Suprapubic skin (tissue), 4 donors: Measurements from ENCODE around the gene CLIP4.

Source experiments
- EP300 ChIP-seq: sonication (generic); formaldehyde crosslinking; IDR thresholded peaks from one replicate; pipeline ENCODE4 v1.6.1; 2017; ENCODE audit warnings: antibody characterized with exemption
- POLR2A ChIP-seq, 2 donors: fragments of 450-650 bp; IDR thresholded peaks; one replicate each; pipeline ENCODE4 v1.6.1; 2017; ENCODE audit warnings: antibody characterized with exemption in 2 of 2, mild to moderate bottlenecking in 2 of 2, moderate library complexity in 2 of 2
- POLR2AphosphoS5 ChIP-seq, 3 donors: sonication (generic); formaldehyde crosslinking; IDR thresholded peaks; one replicate each; pipeline ENCODE4 v1.6.1; 2017; ENCODE audit warnings: antibody characterized with exemption in 3 of 3
- TF ChIP-seq, protein P1 (sequence below), 2 donors: fragments of 200-600 bp in 1 of 2; fragments of 450-650 bp in 1 of 2; sonication (generic) in 1 of 2; IDR thresholded peaks; one replicate each; pipeline ENCODE4 v1.5.1; 2016 to 2019; ENCODE audit warnings: antibody characterized with exemption in 2 of 2, mild to moderate bottlenecking in 1 of 2, moderate library complexity in 1 of 2

DNA sequence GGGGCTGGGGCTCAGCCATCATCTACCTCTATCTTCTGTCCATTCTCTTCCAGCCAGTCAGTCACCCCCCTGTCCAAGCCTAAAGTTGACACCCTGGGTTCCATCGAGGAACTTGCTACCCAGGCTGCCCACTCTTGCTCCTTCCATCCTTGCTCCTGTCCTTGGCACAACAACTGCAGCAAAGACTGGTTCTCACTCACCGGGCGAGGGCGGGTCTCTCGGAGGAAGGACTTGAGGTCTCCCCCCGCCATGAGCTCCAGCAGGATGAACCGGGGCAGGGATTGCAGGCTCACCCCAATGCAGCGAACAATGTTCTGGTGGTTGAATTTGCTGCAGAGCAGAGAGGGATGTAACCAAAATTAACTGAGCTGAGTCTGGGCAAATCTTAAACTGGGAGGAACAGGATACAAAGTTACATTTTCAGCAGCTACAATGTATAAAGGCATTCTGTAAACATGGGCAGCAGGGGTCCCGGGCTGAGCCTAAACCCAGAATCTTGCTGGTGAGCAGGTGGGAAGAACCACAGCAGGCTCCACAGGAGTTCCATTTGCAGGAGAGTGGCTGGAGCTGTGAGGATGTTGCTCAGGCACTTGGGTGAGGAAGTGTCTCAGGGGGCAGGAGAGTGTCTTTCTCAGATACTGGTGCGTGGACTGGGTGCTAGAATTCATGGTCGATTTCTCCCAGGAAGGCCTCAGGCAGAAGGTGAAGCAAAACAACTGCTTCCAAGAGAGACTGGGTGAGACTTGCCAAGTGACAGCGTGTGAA is 105.5 kb downstream of the CLIP4 start:
- TF ChIP-seq, protein P1, sequence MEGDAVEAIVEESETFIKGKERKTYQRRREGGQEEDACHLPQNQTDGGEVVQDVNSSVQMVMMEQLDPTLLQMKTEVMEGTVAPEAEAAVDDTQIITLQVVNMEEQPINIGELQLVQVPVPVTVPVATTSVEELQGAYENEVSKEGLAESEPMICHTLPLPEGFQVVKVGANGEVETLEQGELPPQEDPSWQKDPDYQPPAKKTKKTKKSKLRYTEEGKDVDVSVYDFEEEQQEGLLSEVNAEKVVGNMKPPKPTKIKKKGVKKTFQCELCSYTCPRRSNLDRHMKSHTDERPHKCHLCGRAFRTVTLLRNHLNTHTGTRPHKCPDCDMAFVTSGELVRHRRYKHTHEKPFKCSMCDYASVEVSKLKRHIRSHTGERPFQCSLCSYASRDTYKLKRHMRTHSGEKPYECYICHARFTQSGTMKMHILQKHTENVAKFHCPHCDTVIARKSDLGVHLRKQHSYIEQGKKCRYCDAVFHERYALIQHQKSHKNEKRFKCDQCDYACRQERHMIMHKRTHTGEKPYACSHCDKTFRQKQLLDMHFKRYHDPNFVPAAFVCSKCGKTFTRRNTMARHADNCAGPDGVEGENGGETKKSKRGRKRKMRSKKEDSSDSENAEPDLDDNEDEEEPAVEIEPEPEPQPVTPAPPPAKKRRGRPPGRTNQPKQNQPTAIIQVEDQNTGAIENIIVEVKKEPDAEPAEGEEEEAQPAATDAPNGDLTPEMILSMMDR (IDR thresholded peaks at IDR 0.05) = no peak
- TF ChIP-seq POLR2AphosphoS5 (IDR thresholded peaks at IDR 0.05) (no peak), POLR2A (IDR thresholded peaks at IDR 0.05) (no peak), EP300 (no peak)
